NCI-H460 (cell line): Measurements from ENCODE around the gene KRTAP2-2. TPM values are rescaled to one million over a fixed set of nuclear protein-coding genes. Genes with fewer than 3 reads are reported as not detected.
"Not testable (repeated sequence)": the region's sequence is repeated elsewhere in the genome, so short reads cannot be mapped to it uniquely, and the experiment has no call there.

Experiments used
- DNase-seq: peaks from one replicate; pipeline ENCODE4 v3.0.0-alpha.2; 2016; ENCODE audit warnings: low read depth; ENCODE audit errors: extremely low read depth
- polyA plus RNA-seq: library from polyadenylated mRNA; depleted of rRNA; stranded (reverse); fragments of >200 nt; gene quantifications from 2 replicates; pipeline ENCODE4 v1.2.3, GENCODE V29; 2014; cell fraction: nucleus; rRNA removed
- total RNA-seq: library from RNA; depleted of rRNA; stranded (reverse); fragments of >200 nt; shearing (Covaris generic); gene quantifications from 2 replicates; pipeline ENCODE4 v1.2.3, GENCODE V29; 2014; rRNA removed

Gene KRTAP2-2
- total RNA-seq: not detected in 2 replicates
- not detected in 2 replicates for polyA plus RNA-seq

GRCh38 chr17:41055130-41055529 lies at the start of gene KRTAP2-2:
KRTAP2-2 (minus strand) TSS chr17:41055230; CDS start chr17:41055211, 19 bp downstream.
- not testable (repeated sequence) for DNase-seq

GRCh38 chr17:41104386-41105038 lies 49.5 kb upstream of the KRTAP2-2 start:
- DNase-seq: not testable (repeated sequence)

- no peak for DNase-seq
Observed at GRCh38 chr17:41103896-41104295, 48.9 kb upstream of the KRTAP2-2 start.

- DNase-seq: no peak
Observed at GRCh38 chr17:41101586-41102259, 46.7 kb upstream of the KRTAP2-2 start, which contains the start of gene KRTAP4-16. KRTAP4-16 (minus strand) TSS chr17:41102209; CDS start chr17:41102209, 0 bp downstream.

GRCh38 chr17:41099682-41100480 lies 44.9 kb upstream of the KRTAP2-2 start:
- peak; percentile 47 for DNase-seq

GRCh38 chr17:41098481-41098880 lies 43.5 kb upstream of the KRTAP2-2 start:
- DNase-seq: no peak

GRCh38 chr17:41098042-41098441 lies 43.0 kb upstream of the KRTAP2-2 start, which contains the start of gene KRTAP4-8:
KRTAP4-8 (minus strand) TSS chr17:41098142; CDS start chr17:41098084, 58 bp downstream.
- no peak for DNase-seq

- DNase-seq: no peak
Observed at GRCh38 chr17:41096055-41096454, 41.0 kb upstream of the KRTAP2-2 start.

- not testable (repeated sequence) for DNase-seq
Observed at GRCh38 chr17:41088760-41089352, 33.8 kb upstream of the KRTAP2-2 start.

GRCh38 chr17:41084100-41084856 lies 29.2 kb upstream of the KRTAP2-2 start, which contains the start of gene KRTAP4-7:
KRTAP4-7 (plus strand) TSS chr17:41084150; CDS start chr17:41084207, 57 bp downstream.
- DNase-seq: not testable (repeated sequence)

- not testable (repeated sequence) for DNase-seq
Observed at GRCh38 chr17:41083427-41083826, 28.4 kb upstream of the KRTAP2-2 start.

GRCh38 chr17:41082626-41083025 lies 27.6 kb upstream of the KRTAP2-2 start:
- no peak for DNase-seq

GRCh38 chr17:41076788-41077187 lies 21.8 kb upstream of the KRTAP2-2 start:
- DNase-seq: no peak

GRCh38 chr17:41073676-41074075 lies 18.6 kb upstream of the KRTAP2-2 start:
- no peak for DNase-seq

GRCh38 chr17:41071606-41072360 lies 16.8 kb upstream of the KRTAP2-2 start:
- DNase-seq: no peak

GRCh38 chr17:41069031-41069430 lies 14.0 kb upstream of the KRTAP2-2 start:
- DNase-seq: no peak

GRCh38 chr17:41067281-41067680 lies 12.3 kb upstream of the KRTAP2-2 start:
- DNase-seq: no peak

GRCh38 chr17:41065829-41066624 lies 11.0 kb upstream of the KRTAP2-2 start, which contains the start of gene KRTAP2-4:
KRTAP2-4 (minus strand) TSS chr17:41065879; CDS start chr17:41065845, 34 bp downstream.
- DNase-seq: no peak
